ENCODE data around the gene IGFBPL1. TPM values are rescaled to one million over a fixed set of nuclear protein-coding genes. Genes with fewer than 3 reads are reported as not detected.
"Not testable (repeated sequence)": the region's sequence is repeated elsewhere in the genome, so short reads cannot be mapped to it uniquely, and the experiment has no call there.

IGFBPL1 gene
- total and polyA plus RNA-seq, 7 experiments from 2014 or later = not detected

DNA sequence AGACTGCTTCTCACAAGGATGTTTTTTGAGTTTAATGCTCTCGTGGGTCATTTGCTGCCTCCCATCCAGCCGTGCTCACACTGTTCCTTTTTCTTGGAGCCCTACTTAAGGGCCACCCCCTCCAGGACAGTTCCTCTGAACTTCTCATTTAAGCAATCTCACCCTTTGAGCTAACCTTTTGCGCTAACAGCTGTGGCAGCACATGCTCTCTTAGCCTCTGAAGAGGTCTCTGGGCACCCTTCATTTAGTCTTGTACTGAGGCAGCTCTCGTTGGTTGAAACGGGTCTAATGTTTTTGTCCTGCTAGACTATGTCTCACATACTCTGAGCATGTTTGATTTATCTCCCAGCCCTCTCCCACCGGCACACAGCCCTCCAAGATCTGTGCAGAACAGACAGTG lies 19.9 kb downstream of the IGFBPL1 start:
- H3K9me3 ChIP-seq (ENCODE audit: control insufficient read depth in 2 of 3, low read length in 3 of 3) = no peaks in the 10 kb centered on the region
- H3K9me3 Mint-ChIP-seq = peaks cover 0 to 3% (median 0%) of the 10 kb centered on the region in 11 donors
- POLR2A ChIA-PET = no interaction called here
- intact Hi-C loops (cut with micrococcal nuclease) = no loop called here
- H3K27ac ChIP-seq (ENCODE audit: low read depth, low read length) = no peak overlapping the region
- no peaks in the 10 kb centered on the region for H3K27me3 ChIP-seq (ENCODE audit: control insufficient read depth in 2 of 2, insufficient read depth in 2 of 2, low read length in 2 of 2)
- no peak overlapping the region for H3K4me3 Mint-ChIP-seq
- ATAC-seq = no peak
- CTCF ChIA-PET = interaction anchor here (0.9 kb wide), 1 partner anchor 55 kb away, joined by 4 read pairs; no protein-coding TSS in a partner anchor
- H3K27ac Mint-ChIP-seq = no peak overlapping the region
- no peaks in the 10 kb centered on the region for H3K4me1 ChIP-seq (ENCODE audit: control insufficient read depth in 2 of 2, insufficient read depth in 2 of 2, low read length in 2 of 2)
- DNase-seq = no peak
- no peaks in the 10 kb centered on the region for H3K36me3 ChIP-seq (ENCODE audit: control insufficient read depth in 2 of 3, insufficient read depth in 3 of 3, low read length in 3 of 3)
- H3K4me1 Mint-ChIP-seq = peaks cover 0 to 4% (median 0%) of the 10 kb centered on the region in 7 donors
- H3K36me3 Mint-ChIP-seq = peaks cover 0 to 3% (median 0%) of the 10 kb centered on the region in 5 donors
- H3K27me3 Mint-ChIP-seq = peaks cover 3 to 29% (median 6%) of the 10 kb centered on the region in 5 donors
- H3K4me3 ChIP-seq (ENCODE audit: low read length) = no peak overlapping the region

- ATAC-seq (no peak), DNase-seq (no peak)
- H3K4me1 ChIP-seq (ENCODE audit: control insufficient read depth in 2 of 2, insufficient read depth in 2 of 2, low read length in 2 of 2) = no peaks in the 10 kb centered on the region
- Mint-ChIP-seq H3K9me3 (peaks cover 0 to 8% (median 0%) of the 10 kb centered on the region in 11 donors), H3K27ac (no peak overlapping the region), H3K36me3 (peaks cover under 1 to 24% (median 8%) of the 10 kb centered on the region in 5 donors), H3K4me1 (peaks cover 0 to 4% (median 0%) of the 10 kb centered on the region in 7 donors), H3K27me3 (peaks cover 0 to 22% (median 6%) of the 10 kb centered on the region in 5 donors), H3K4me3 (no peak overlapping the region)
- H3K9me3 ChIP-seq (ENCODE audit: control insufficient read depth in 2 of 3, low read length in 3 of 3) = no peaks in the 10 kb centered on the region
- no peak overlapping the region for H3K27ac ChIP-seq (ENCODE audit: low read depth, low read length)
- ChIA-PET CTCF (no interaction called here), POLR2A (no interaction called here)
- H3K4me3 ChIP-seq (ENCODE audit: low read length) = no peak overlapping the region
- no peaks in the 10 kb centered on the region for H3K27me3 ChIP-seq (ENCODE audit: control insufficient read depth in 2 of 2, insufficient read depth in 2 of 2, low read length in 2 of 2)
- H3K36me3 ChIP-seq (ENCODE audit: control insufficient read depth in 2 of 3, insufficient read depth in 3 of 3, low read length in 3 of 3) = peaks cover 0 to 5% (median 0%) of the 10 kb centered on the region in 3 experiments
- intact Hi-C loops (cut with micrococcal nuclease) = loop anchor here in 1 of 2 donors (2.0 kb wide), 1 partner anchor 313 kb away; no protein-coding TSS in a partner anchor
These were observed 22.3 kb downstream of the IGFBPL1 start for GRCh38 chr9:38401994-38402393.

GRCh38 chr9:38399191-38399590 lies 25.1 kb downstream of the IGFBPL1 start:
- H3K27me3 Mint-ChIP-seq; POLR2A ChIA-PET; H3K4me1 Mint-ChIP-seq; H3K9me3 ChIP-seq (ENCODE audit: control insufficient read depth in 2 of 3, low read length in 3 of 3); H3K27ac Mint-ChIP-seq; H3K27ac ChIP-seq (ENCODE audit: low read depth, low read length); H3K4me3 Mint-ChIP-seq; H3K4me1 ChIP-seq (ENCODE audit: control insufficient read depth in 2 of 2, insufficient read depth in 2 of 2, low read length in 2 of 2); H3K27me3 ChIP-seq (ENCODE audit: control insufficient read depth in 2 of 2, insufficient read depth in 2 of 2, low read length in 2 of 2); DNase-seq; ATAC-seq; H3K4me3 ChIP-seq (ENCODE audit: low read length): not testable (repeated sequence)
- intact Hi-C loops (cut with micrococcal nuclease) = loop anchor here (10.0 kb wide), 2 partner anchors 64 to 334 kb away; partner anchors contain the start of gene SHB (in 1 of the 2)
- CTCF ChIA-PET = interaction anchor here (1.8 kb wide), 1 partner anchor 31 kb away, joined by 3 read pairs; no protein-coding TSS in a partner anchor
- peaks cover 7 to 41% (median 19%) of the 10 kb centered on the region in 5 donors for H3K36me3 Mint-ChIP-seq
- peaks cover 0 to 15% (median 0%) of the 10 kb centered on the region in 11 donors for H3K9me3 Mint-ChIP-seq
- H3K36me3 ChIP-seq (ENCODE audit: control insufficient read depth in 2 of 3, insufficient read depth in 3 of 3, low read length in 3 of 3) = peaks cover 0 to 19% (median 3%) of the 10 kb centered on the region in 3 experiments

DNA sequence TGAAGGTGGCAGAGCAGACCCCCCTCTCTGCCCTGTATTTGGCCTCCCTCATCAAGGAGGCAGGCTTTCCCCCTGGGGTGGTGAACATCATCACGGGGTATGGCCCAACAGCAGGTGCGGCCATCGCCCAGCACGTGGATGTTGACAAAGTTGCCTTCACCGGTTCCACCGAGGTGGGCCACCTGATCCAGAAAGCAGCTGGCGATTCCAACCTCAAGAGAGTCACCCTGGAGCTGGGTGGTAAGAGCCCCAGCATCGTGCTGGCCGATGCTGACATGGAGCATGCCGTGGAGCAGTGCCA lies 27.9 kb downstream of the IGFBPL1 start:
- ChIA-PET CTCF (no interaction called here), POLR2A (no interaction called here)
- no peak overlapping the region for H3K4me3 Mint-ChIP-seq

DNA sequence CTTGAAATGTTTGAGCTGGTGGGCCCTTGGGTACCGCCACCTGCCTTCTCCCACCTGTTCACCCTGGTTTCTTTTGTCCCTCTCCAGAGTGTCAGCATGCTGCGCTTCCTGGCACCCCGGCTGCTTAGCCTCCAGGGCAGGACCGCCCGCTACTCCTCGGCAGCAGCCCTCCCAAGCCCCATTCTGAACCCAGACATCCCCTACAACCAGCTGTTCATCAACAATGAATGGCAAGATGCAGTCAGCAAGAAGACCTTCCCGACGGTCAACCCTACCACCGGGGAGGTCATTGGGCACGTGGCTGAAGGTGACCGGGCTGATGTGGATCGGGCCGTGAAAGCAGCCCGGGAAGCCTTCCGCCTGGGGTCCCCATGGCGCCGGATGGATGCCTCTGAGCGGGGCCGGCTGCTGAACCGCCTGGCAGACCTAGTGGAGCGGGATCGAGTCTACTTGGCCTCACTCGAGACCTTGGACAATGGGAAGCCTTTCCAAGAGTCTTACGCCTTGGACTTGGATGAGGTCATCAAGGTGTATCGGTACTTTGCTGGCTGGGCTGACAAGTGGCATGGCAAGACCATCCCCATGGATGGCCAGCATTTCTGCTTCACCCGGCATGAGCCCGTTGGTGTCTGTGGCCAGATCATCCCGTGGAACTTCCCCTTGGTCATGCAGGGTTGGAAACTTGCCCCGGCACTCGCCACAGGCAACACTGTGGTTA lies 28.4 kb downstream of the IGFBPL1 start:
- Histone ChIP-seq H3K4me1 (ENCODE audit: control insufficient read depth in 2 of 2, insufficient read depth in 2 of 2, low read length in 2 of 2) (peaks cover 7% of the 10 kb centered on the region in 2 donors), H3K27me3 (ENCODE audit: control insufficient read depth in 2 of 2, insufficient read depth in 2 of 2, low read length in 2 of 2) (no peaks in the 10 kb centered on the region), H3K36me3 (ENCODE audit: control insufficient read depth in 2 of 3, insufficient read depth in 3 of 3, low read length in 3 of 3) (peaks cover 0 to 24% (median 3%) of the 10 kb centered on the region in 3 experiments), H3K4me3 (ENCODE audit: low read length) (no peak overlapping the region), H3K27ac (ENCODE audit: low read depth, low read length) (no peak overlapping the region), H3K9me3 (ENCODE audit: control insufficient read depth in 2 of 3, low read length in 3 of 3) (no peaks in the 10 kb centered on the region)
- ChIA-PET CTCF (no interaction called here), POLR2A (no interaction called here)
- H3K9me3 Mint-ChIP-seq = peaks cover 0 to 15% (median 0%) of the 10 kb centered on the region in 11 donors
- peaks cover 12 to 26% (median 18%) of the 10 kb centered on the region in 7 donors for H3K4me1 Mint-ChIP-seq
- ATAC-seq (no peak), DNase-seq (no peak)
- intact Hi-C loops (cut with micrococcal nuclease) = loop anchor here (10.0 kb wide), 2 partner anchors 61 to 331 kb away; partner anchors contain the start of gene SHB (in 1 of the 2)
- peaks cover 0 to 10% (median 0%) of the 10 kb centered on the region in 5 donors for H3K27me3 Mint-ChIP-seq
- no peak overlapping the region for H3K27ac Mint-ChIP-seq
- H3K36me3 Mint-ChIP-seq = peaks cover 7 to 41% (median 19%) of the 10 kb centered on the region in 5 donors
- H3K4me3 Mint-ChIP-seq = no peak overlapping the region

More for the DNA sequence above, 27.9 kb downstream of the IGFBPL1 start:
- peaks cover 0 to 4% (median 0%) of the 10 kb centered on the region in 5 donors for H3K27me3 Mint-ChIP-seq
- Histone ChIP-seq H3K36me3 (ENCODE audit: control insufficient read depth in 2 of 3, insufficient read depth in 3 of 3, low read length in 3 of 3) (peaks cover 0 to 24% (median 3%) of the 10 kb centered on the region in 3 experiments), H3K27ac (ENCODE audit: low read depth, low read length) (no peak overlapping the region), H3K4me1 (ENCODE audit: control insufficient read depth in 2 of 2, insufficient read depth in 2 of 2, low read length in 2 of 2) (peaks cover 7% of the 10 kb centered on the region in 2 donors), H3K9me3 (ENCODE audit: control insufficient read depth in 2 of 3, low read length in 3 of 3) (no peaks in the 10 kb centered on the region), H3K27me3 (ENCODE audit: control insufficient read depth in 2 of 2, insufficient read depth in 2 of 2, low read length in 2 of 2) (no peaks in the 10 kb centered on the region), H3K4me3 (ENCODE audit: low read length) (no peak overlapping the region)
- peaks cover 12 to 26% (median 18%) of the 10 kb centered on the region in 7 donors for H3K4me1 Mint-ChIP-seq
- intact Hi-C loops (cut with micrococcal nuclease) = loop anchor here (10.0 kb wide), 2 partner anchors 62 to 332 kb away; partner anchors contain the start of gene SHB (in 1 of the 2)
- peaks cover 7 to 41% (median 19%) of the 10 kb centered on the region in 5 donors for H3K36me3 Mint-ChIP-seq
- no peak overlapping the region for H3K27ac Mint-ChIP-seq
- DNase-seq (no peak), ATAC-seq (no peak)
- peaks cover 0 to 15% (median 0%) of the 10 kb centered on the region in 11 donors for H3K9me3 Mint-ChIP-seq

- Histone ChIP-seq H3K27ac (ENCODE audit: low read depth, low read length) (no peak overlapping the region), H3K4me3 (ENCODE audit: low read length) (no peak overlapping the region), H3K9me3 (ENCODE audit: control insufficient read depth in 2 of 3, low read length in 3 of 3) (no peaks in the 10 kb centered on the region), H3K4me1 (ENCODE audit: control insufficient read depth in 2 of 2, insufficient read depth in 2 of 2, low read length in 2 of 2) (peaks cover 7% of the 10 kb centered on the region in 2 donors), H3K27me3 (ENCODE audit: control insufficient read depth in 2 of 2, insufficient read depth in 2 of 2, low read length in 2 of 2) (no peaks in the 10 kb centered on the region), H3K36me3 (ENCODE audit: control insufficient read depth in 2 of 3, insufficient read depth in 3 of 3, low read length in 3 of 3) (peaks cover 0 to 24% (median 3%) of the 10 kb centered on the region in 3 experiments)
- ChIA-PET POLR2A (no interaction called here), CTCF (no interaction called here)
- Mint-ChIP-seq H3K36me3 (peaks cover 7 to 39% (median 19%) of the 10 kb centered on the region in 5 donors), H3K4me1 (peaks cover 12 to 26% (median 17%) of the 10 kb centered on the region in 7 donors), H3K27me3 (peaks cover 0 to 16% (median 0%) of the 10 kb centered on the region in 5 donors), H3K27ac (no peak overlapping the region), H3K9me3 (peaks cover 0 to 15% (median 0%) of the 10 kb centered on the region in 11 donors), H3K4me3 (peak overlapping the region in 3 of 10 donors; percentile 37 to 96 (median 44))
- no peak for DNase-seq
- no peak for ATAC-seq
- intact Hi-C loops (cut with micrococcal nuclease) = loop anchor here (10.0 kb wide), 2 partner anchors 60 to 330 kb away; partner anchors contain the start of gene SHB (in 1 of the 2)
These were observed 29.8 kb downstream of the IGFBPL1 start for GRCh38 chr9:38394416-38394815.

All from naive thymus-derived CD4-positive, alpha-beta T cell (primary cell).